PC-9 (cell line): ENCODE results near the gene MYO7B.

ENCODE experiments used
- CTCF ChIP-seq: fragments of 200-600 bp; sonication (generic); conservative IDR thresholded peaks from 2 replicates; pipeline ENCODE4 v1.6.1; 2017; ENCODE audit warnings: mixed run types, antibody characterized with exemption, mild to moderate bottlenecking, moderate library complexity
- EZH2 ChIP-seq: fragments of 200-600 bp; sonication (generic); IDR thresholded peaks from 2 replicates; pipeline ENCODE4 v1.8.0; 2017; ENCODE audit warnings: antibody characterized with exemption, low read depth

GRCh38 chr2:127648321-127648720 is 112.8 kb downstream of the MYO7B start:
- TF ChIP-seq CTCF (no peak), EZH2 (no peak)
